Natural killer cell (primary cell): Measurements from ENCODE around the gene PHACTR3. TPM values are rescaled to one million over a fixed set of nuclear protein-coding genes. Genes with fewer than 3 reads are reported as not detected.
A peak's percentile ranks its signal among the peaks of the same experiment; 100 is the strongest.

Source experiments
- ATAC-seq, 3 donors: fragments of 150-1000 bp in 2 of 3; fragments of 200-7000 bp in 1 of 3; cut with Tn5 transposase; 1 replicate in 1 of 3; 2 replicates in 2 of 3; pipeline ENCODE4 v1.10.0; 2021; ENCODE audit warnings: mild to moderate bottlenecking in 2 of 3, moderate library complexity in 2 of 3
- DNase-seq, 2 donors: peaks; one replicate each; pipeline versions ENCODE4 v3.0.0 to v3.0.0-alpha.2; 2013 to 2021; ENCODE audit warnings: mixed read lengths in 1 of 2
- H3K27ac ChIP-seq: one replicate; pipeline ENCODE4 v1.5.1; 2013; ENCODE audit warnings: mild to moderate bottlenecking, low read length
- H3K27me3 ChIP-seq: one replicate; pipeline ENCODE4 v1.6.1; 2013; ENCODE audit warnings: low read length; ENCODE audit not compliant: control insufficient read depth, insufficient read depth
- H3K36me3 ChIP-seq: one replicate; pipeline ENCODE4 v1.6.1; 2013; ENCODE audit warnings: low read length; ENCODE audit not compliant: control insufficient read depth, insufficient read depth
- H3K4me1 ChIP-seq: one replicate; pipeline ENCODE4 v1.6.1; 2013; ENCODE audit warnings: low read length; ENCODE audit not compliant: control insufficient read depth, insufficient read depth
- H3K4me3 ChIP-seq: one replicate; pipeline ENCODE4 v1.5.1; 2013; ENCODE audit warnings: low read length
- H3K9me3 ChIP-seq: one replicate; pipeline ENCODE4 v1.6.1; 2013; ENCODE audit warnings: low read length; ENCODE audit not compliant: control insufficient read depth, insufficient read depth
- H3K27ac Mint-ChIP-seq, 2 donors: one replicate each; pipeline ENCODE4 v1.8.0; 2022; ENCODE audit warnings: mild to moderate bottlenecking in 2 of 2, mixed read lengths in 2 of 2, moderate library complexity in 1 of 2
- H3K27me3 Mint-ChIP-seq, 2 donors: one replicate each; pipeline ENCODE4 v1.8.0; 2022; ENCODE audit warnings: low read depth in 2 of 2, mixed read lengths in 2 of 2
- H3K36me3 Mint-ChIP-seq: one replicate; pipeline ENCODE4 v1.8.0; 2022; ENCODE audit warnings: mixed read lengths
- H3K4me1 Mint-ChIP-seq, 2 donors: one replicate each; pipeline ENCODE4 v1.8.0; 2022; ENCODE audit warnings: mixed read lengths in 2 of 2
- H3K4me3 Mint-ChIP-seq: one replicate; pipeline ENCODE4 v1.8.0; 2022; ENCODE audit warnings: mild to moderate bottlenecking, moderate library complexity, mixed read lengths
- H3K9me3 Mint-ChIP-seq, 2 donors: one replicate each; pipeline ENCODE4 v1.8.0; 2022; ENCODE audit warnings: mixed read lengths in 2 of 2
- WGBS: methylation state at CpG from one replicate; pipeline ENCODE4 v1.1.7; 2013; ENCODE audit warnings: missing lambda C conversion rate; ENCODE audit not compliant: insufficient coverage; 5-methylcytosine and 5-hydroxymethylcytosine counted together
- intact Hi-C: fragments of 100-400 bp; cut with micrococcal nuclease; formaldehyde crosslinking; loops from one replicate; pipeline ENCODE4 v1.14.2; 2022
- total RNA-seq, 4 donors: library from RNA; stranded (reverse); fragments of 120-200 nt in 1 of 4; gene quantifications; one replicate each; pipeline versions ENCODE4 v1.2.3 to v1.2.4, GENCODE V29; 2013 to 2022
- TF ChIP-seq, protein P1 (sequence below): fragments of 200-600 bp; IDR thresholded peaks from one replicate; pipeline ENCODE4 v1.8.0; 2022; ENCODE audit warnings: antibody characterized with exemption

PHACTR3 gene
- total RNA-seq, 3 donors from 2014 or later (not counting 1 experiment from before 2014, with no cell fraction given): not detected

DNA sequence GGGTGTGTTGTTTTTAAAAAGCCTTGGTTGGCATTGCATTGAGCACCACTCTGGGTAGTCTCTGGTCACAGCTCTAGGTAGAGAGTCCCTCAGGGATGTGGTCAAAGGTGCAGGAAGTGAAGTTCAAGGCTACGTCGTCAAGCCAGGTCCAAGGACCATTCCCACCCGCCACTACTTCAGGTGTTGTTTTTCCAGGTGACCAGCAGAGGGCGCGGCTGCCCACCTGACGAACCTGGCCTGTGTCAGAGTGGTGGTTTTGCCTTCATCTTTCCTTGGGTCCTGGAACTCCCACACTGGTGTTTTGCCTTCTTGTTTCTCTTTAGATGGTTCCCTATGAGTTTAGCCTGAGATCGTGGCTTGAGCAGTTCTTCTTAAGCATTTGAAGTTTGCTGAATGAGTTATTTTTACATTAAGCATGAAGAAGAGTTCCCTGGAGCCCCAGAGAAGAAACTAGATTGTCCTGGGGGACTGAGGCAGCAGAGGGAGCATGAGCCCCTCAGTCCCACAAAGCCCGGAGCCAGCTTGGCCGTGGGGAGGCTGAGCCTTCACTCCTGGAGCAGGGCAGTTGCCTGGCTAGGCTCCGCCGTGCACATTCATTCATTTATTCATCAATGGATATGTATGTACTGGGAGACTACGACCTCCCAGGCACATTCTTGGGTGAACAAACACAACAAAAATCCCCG, 5.6 kb upstream of the PHACTR3 start:
- peak in 1 of 2 donors; percentile 52 for DNase-seq
- Mint-ChIP-seq H3K27me3 (peaks cover 35 to 52% of the 10 kb centered on the region in 2 donors), H3K36me3 (no peaks in the 10 kb centered on the region), H3K27ac (no peak overlapping the region), H3K9me3 (no peaks in the 10 kb centered on the region), H3K4me1 (no peaks in the 10 kb centered on the region), H3K4me3 (no peak overlapping the region)
- H3K4me3 ChIP-seq: no peak overlapping the region
- H3K27me3 ChIP-seq: peaks cover 4% of the 10 kb centered on the region
- 12% methylated on average over 10 of the region's 13 CpGs for WGBS
- H3K27ac ChIP-seq: no peak overlapping the region
- intact Hi-C loops: no loop called here
- no peaks in the 10 kb centered on the region for H3K36me3 ChIP-seq
- peak in 1 of 3 donors; percentile 52 for ATAC-seq
- H3K4me1 ChIP-seq: no peaks in the 10 kb centered on the region
- no peaks in the 10 kb centered on the region for H3K9me3 ChIP-seq
- TF ChIP-seq, protein P1, sequence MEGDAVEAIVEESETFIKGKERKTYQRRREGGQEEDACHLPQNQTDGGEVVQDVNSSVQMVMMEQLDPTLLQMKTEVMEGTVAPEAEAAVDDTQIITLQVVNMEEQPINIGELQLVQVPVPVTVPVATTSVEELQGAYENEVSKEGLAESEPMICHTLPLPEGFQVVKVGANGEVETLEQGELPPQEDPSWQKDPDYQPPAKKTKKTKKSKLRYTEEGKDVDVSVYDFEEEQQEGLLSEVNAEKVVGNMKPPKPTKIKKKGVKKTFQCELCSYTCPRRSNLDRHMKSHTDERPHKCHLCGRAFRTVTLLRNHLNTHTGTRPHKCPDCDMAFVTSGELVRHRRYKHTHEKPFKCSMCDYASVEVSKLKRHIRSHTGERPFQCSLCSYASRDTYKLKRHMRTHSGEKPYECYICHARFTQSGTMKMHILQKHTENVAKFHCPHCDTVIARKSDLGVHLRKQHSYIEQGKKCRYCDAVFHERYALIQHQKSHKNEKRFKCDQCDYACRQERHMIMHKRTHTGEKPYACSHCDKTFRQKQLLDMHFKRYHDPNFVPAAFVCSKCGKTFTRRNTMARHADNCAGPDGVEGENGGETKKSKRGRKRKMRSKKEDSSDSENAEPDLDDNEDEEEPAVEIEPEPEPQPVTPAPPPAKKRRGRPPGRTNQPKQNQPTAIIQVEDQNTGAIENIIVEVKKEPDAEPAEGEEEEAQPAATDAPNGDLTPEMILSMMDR: peak; percentile 59

DNA sequence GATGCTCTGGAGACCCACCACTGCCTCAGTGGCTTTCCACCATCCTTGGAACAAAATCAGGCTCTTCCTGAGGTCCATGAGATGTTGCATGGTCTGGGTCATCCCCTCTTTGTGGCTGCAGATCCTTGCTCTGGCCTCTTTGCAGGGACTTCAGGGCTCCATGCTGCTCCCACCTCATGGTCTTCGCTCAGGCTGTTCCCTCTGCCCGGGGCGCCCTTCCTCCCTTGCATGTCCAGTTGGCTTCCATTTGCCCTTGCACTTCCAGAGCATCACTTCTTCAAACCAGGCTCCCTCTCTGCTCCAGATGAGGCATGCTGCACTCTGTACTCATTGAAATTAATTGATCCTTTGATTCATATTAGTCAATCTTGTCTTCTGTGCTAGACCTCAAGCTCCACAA, 4.4 kb upstream of the PHACTR3 start:
- TF ChIP-seq, protein P1: no peak
- no peak overlapping the region for H3K4me3 ChIP-seq
- Mint-ChIP-seq H3K9me3 (no peaks in the 10 kb centered on the region), H3K36me3 (no peaks in the 10 kb centered on the region), H3K27ac (no peak overlapping the region), H3K4me1 (no peaks in the 10 kb centered on the region), H3K4me3 (no peak overlapping the region), H3K27me3 (peaks cover 28 to 41% of the 10 kb centered on the region in 2 donors)
- no peaks in the 10 kb centered on the region for H3K9me3 ChIP-seq
- no peaks in the 10 kb centered on the region for H3K4me1 ChIP-seq
- intact Hi-C loops: no loop called here
- WGBS: 91% methylated on average over 3 of the region's 3 CpGs
- DNase-seq (no peak), ATAC-seq (no peak)
- H3K36me3 ChIP-seq: no peaks in the 10 kb centered on the region
- peaks cover 5% of the 10 kb centered on the region for H3K27me3 ChIP-seq
- H3K27ac ChIP-seq: no peak overlapping the region

DNA sequence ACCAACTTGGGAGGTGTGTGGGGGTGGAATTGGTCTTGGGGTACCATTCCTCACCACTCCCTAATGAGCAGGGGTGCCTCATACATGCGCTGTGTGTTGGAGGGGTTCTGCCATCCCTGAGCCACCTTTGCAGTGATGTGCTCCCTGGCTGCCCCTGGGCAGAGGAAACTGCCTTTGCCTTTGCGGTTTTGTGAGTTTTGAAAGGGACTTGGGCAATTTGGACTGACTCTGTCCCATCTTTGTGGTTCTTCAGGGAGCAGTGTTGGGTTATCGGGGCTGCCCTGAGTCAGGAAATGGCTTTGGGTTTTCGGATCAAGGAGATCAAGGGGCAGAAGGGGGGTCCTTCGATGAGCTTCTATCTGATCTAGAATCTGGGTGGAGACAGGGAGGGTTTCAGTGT, 3.9 kb upstream of the PHACTR3 start:
- no peak for DNase-seq
- Histone ChIP-seq H3K27me3 (peaks cover 5% of the 10 kb centered on the region), H3K36me3 (no peaks in the 10 kb centered on the region), H3K27ac (no peak overlapping the region), H3K4me1 (no peaks in the 10 kb centered on the region), H3K4me3 (no peak overlapping the region), H3K9me3 (no peaks in the 10 kb centered on the region)
- Mint-ChIP-seq H3K9me3 (no peaks in the 10 kb centered on the region), H3K27me3 (peaks cover 28 to 38% of the 10 kb centered on the region in 2 donors), H3K4me3 (no peak overlapping the region), H3K27ac (no peak overlapping the region), H3K4me1 (no peaks in the 10 kb centered on the region), H3K36me3 (no peaks in the 10 kb centered on the region)
- WGBS: 81% methylated on average over 5 of the region's 5 CpGs
- TF ChIP-seq, protein P1: no peak
- no peak for ATAC-seq
- intact Hi-C loops: no loop called here
